Activated gamma-delta T cell (primary cell): ENCODE results near the gene MAPK8IP1.

Experiments used
- DNase-seq: peaks from one replicate; lab custom pipeline; 2025; lab: John Stamatoyannopoulos, UW

Gene MAPK8IP1

GRCh38 chr11:45945397-45945999 lies 60.0 kb downstream of the MAPK8IP1 start:
- no peak for DNase-seq

- no peak for DNase-seq
Observed at GRCh38 chr11:45947885-45948284, 62.4 kb downstream of the MAPK8IP1 start.

DNA sequence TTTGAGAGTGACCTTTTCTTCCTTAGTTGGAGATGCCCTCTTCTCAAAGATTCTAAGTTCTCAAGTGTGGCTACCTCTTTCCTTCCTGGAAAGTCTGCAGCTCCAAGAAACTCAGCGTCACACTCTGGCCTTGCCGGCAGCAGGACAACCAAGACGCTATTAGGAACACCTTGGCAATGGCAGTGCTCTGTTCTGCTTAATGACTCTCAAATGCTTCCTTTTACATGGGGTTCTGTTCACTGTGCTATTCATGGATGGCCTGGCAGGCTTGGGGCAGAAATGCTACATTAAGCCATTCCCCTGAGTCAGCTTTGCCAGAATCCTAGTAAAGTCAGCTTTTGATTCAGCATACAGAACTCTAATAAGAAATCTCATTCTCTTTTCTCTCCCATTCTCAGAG lies 62.9 kb downstream of the MAPK8IP1 start:
- no peak for DNase-seq

GRCh38 chr11:45949992-45950407 lies 64.5 kb downstream of the MAPK8IP1 start:
- DNase-seq = no peak
